ENCODE results near the gene UBTF.

DNA sequence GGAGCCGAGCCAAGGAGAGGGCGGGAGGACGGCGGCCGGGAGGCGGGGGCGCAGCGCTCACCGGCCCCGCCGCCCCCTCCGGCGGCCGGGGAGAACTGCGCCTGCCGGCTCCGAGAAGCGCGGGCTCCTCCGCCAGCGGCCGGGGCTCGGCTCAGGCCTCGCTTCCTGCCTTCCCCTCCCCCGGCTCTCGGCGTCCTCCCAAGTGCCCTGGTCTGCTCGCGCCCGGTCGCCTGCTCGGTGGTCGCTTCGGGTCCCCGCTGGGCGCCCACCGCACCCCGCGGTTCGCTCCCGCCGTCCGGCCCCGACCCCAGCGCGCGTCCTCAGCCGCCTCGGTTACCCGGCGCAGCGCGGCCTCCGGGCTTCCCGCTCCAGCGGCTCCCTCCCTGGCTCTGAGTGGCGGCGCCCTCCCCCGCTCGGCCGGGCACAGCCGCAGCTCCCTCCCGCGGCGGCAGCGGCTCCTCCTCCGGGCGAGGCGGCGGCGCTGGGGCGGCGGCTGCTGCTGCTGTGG is 313 bp downstream of the UBTF start:
- TF ChIP-seq CTCF (IDR thresholded peaks at IDR 0.05), result peak; percentile 50
- TF ChIP-seq EZH2phosphoT487 (IDR thresholded peaks at IDR 0.05), result no peak

All from neural progenitor cell (in vitro differentiated cells).